ENCODE results near the gene ROR2. TPM values are rescaled to one million over a fixed set of nuclear protein-coding genes. Genes with fewer than 3 reads are reported as not detected.

ROR2 gene
- total RNA-seq, 1 experiment from 2014 or later, result not detected

GRCh38 chr9:91924090-91924489 lies 25.9 kb downstream of the ROR2 start:
- POLR2A ChIA-PET (ENCODE audit: unreplicated experiment), result no interaction called here
- no TSS peak for BruUV-seq (replicated peaks)
- CTCF ChIA-PET, result no interaction called here

GRCh38 chr9:91923145-91923544 lies 26.9 kb downstream of the ROR2 start:
- Histone ChIP-seq H3F3A (ENCODE audit: low read length, unreplicated experiment) (no peaks in the 10 kb centered on the region), H2AFZ (ENCODE audit: low read length) (no peak overlapping the region), H3K36me3 (ENCODE audit: low read depth, low read length) (no peaks in the 10 kb centered on the region), H3K9ac (ENCODE audit: low read length) (no peak overlapping the region), H3K9me3 (ENCODE audit: low read length) (no peaks in the 10 kb centered on the region), H3K4me3 (ENCODE audit: low read length) (no peak overlapping the region), H3K79me2 (ENCODE audit: low read length) (no peaks in the 10 kb centered on the region), H3K9me2 (replicated peaks; ENCODE audit: low read length) (no peaks in the 10 kb centered on the region), H3K27ac (ENCODE audit: low read length) (no peak overlapping the region), H3K27me3 (ENCODE audit: low read length) (peaks cover 22% of the 10 kb centered on the region), H3K4me2 (ENCODE audit: low read length) (no peak overlapping the region), H3K4me1 (ENCODE audit: insufficient read depth, low read length) (no peaks in the 10 kb centered on the region), H4K20me1 (ENCODE audit: low read length) (no peaks in the 10 kb centered on the region)
- TF ChIP-seq EZH2 (IDR thresholded peaks at IDR 0.05; ENCODE audit: low read length, unreplicated experiment), result no peak
- no peak for TF ChIP-seq CTCF (conservative IDR thresholded peaks at IDR 0.05; ENCODE audit: low read depth, low read length)
- no peak for TF ChIP-seq EZH2phosphoT487 (IDR thresholded peaks at IDR 0.05; ENCODE audit: borderline replicate concordance, low read length)
- intact Hi-C loops (cut with micrococcal nuclease), result no loop called here
- ATAC-seq, result no peak
- no peak for DNase-seq
- BruUV-seq (replicated peaks), result no TSS peak
- ChIA-PET POLR2A (ENCODE audit: unreplicated experiment) (no interaction called here), CTCF (no interaction called here)

More at GRCh38 chr9:91924090-91924489, 25.9 kb downstream of the ROR2 start:
- Histone ChIP-seq H3K4me1 (ENCODE audit: insufficient read depth, low read length) (no peaks in the 10 kb centered on the region), H3K9me2 (replicated peaks; ENCODE audit: low read length) (no peaks in the 10 kb centered on the region), H2AFZ (ENCODE audit: low read length) (no peak overlapping the region), H3K27ac (ENCODE audit: low read length) (no peak overlapping the region), H3K79me2 (ENCODE audit: low read length) (no peaks in the 10 kb centered on the region), H3K9ac (ENCODE audit: low read length) (no peak overlapping the region), H3K4me3 (ENCODE audit: low read length) (no peak overlapping the region), H3K27me3 (ENCODE audit: low read length) (peaks cover 12% of the 10 kb centered on the region), H3K4me2 (ENCODE audit: low read length) (no peak overlapping the region), H3F3A (ENCODE audit: low read length, unreplicated experiment) (no peaks in the 10 kb centered on the region), H3K36me3 (ENCODE audit: low read depth, low read length) (no peaks in the 10 kb centered on the region), H4K20me1 (ENCODE audit: low read length) (no peaks in the 10 kb centered on the region), H3K9me3 (ENCODE audit: low read length) (no peaks in the 10 kb centered on the region)
- no peak for TF ChIP-seq CTCF (conservative IDR thresholded peaks at IDR 0.05; ENCODE audit: low read depth, low read length)
- TF ChIP-seq EZH2phosphoT487 (IDR thresholded peaks at IDR 0.05; ENCODE audit: borderline replicate concordance, low read length), result no peak
- TF ChIP-seq EZH2 (IDR thresholded peaks at IDR 0.05; ENCODE audit: low read length, unreplicated experiment), result no peak
- DNase-seq, result no peak
- no peak for ATAC-seq
- intact Hi-C loops (cut with micrococcal nuclease), result no loop called here

GRCh38 chr9:91921371-91921770 lies 28.7 kb downstream of the ROR2 start:
- no peaks in the 10 kb centered on the region for H3K9me3 ChIP-seq (ENCODE audit: low read length)
- ChIA-PET POLR2A (ENCODE audit: unreplicated experiment) (no interaction called here), CTCF (no interaction called here)
- H4K20me1 ChIP-seq (ENCODE audit: low read length), result no peaks in the 10 kb centered on the region
- no peak overlapping the region for H3K4me2 ChIP-seq (ENCODE audit: low read length)
- H3K36me3 ChIP-seq (ENCODE audit: low read depth, low read length), result no peaks in the 10 kb centered on the region
- H3K9me2 ChIP-seq (replicated peaks; ENCODE audit: low read length), result no peaks in the 10 kb centered on the region
- ATAC-seq, result no peak
- no peak for TF ChIP-seq EZH2 (IDR thresholded peaks at IDR 0.05; ENCODE audit: low read length, unreplicated experiment)
- TF ChIP-seq CTCF (conservative IDR thresholded peaks at IDR 0.05; ENCODE audit: low read depth, low read length), result no peak
- no peak for TF ChIP-seq EZH2phosphoT487 (IDR thresholded peaks at IDR 0.05; ENCODE audit: borderline replicate concordance, low read length)
- no peak overlapping the region for H2AFZ ChIP-seq (ENCODE audit: low read length)
- peaks cover 37% of the 10 kb centered on the region for H3K27me3 ChIP-seq (ENCODE audit: low read length)
- H3F3A ChIP-seq (ENCODE audit: low read length, unreplicated experiment), result no peaks in the 10 kb centered on the region
- BruUV-seq (replicated peaks), result no TSS peak
- DNase-seq, result no peak
- no peaks in the 10 kb centered on the region for H3K4me1 ChIP-seq (ENCODE audit: insufficient read depth, low read length)
- no peak overlapping the region for H3K27ac ChIP-seq (ENCODE audit: low read length)
- intact Hi-C loops (cut with micrococcal nuclease), result no loop called here
- H3K79me2 ChIP-seq (ENCODE audit: low read length), result no peaks in the 10 kb centered on the region
- no peak overlapping the region for H3K9ac ChIP-seq (ENCODE audit: low read length)
- no peak overlapping the region for H3K4me3 ChIP-seq (ENCODE audit: low read length)

All from PC-3 (cell line).